GM12872 (cell line): ENCODE measurements around the gene TBC1D14.

ENCODE experiments used
- CTCF ChIP-seq: IDR thresholded peaks from 3 replicates; pipeline ENCODE4 v1.5.1; 2011; ENCODE audit warnings: low read depth, mild to moderate bottlenecking, low read length, moderate library complexity; ENCODE audit not compliant: insufficient read depth

TBC1D14 gene

GRCh38 chr4:6943885-6944225 is 34.2 kb downstream of the TBC1D14 start:
- no peak for TF ChIP-seq CTCF

- no peak for TF ChIP-seq CTCF
Observed at GRCh38 chr4:6944301-6945051, 34.9 kb downstream of the TBC1D14 start.

DNA sequence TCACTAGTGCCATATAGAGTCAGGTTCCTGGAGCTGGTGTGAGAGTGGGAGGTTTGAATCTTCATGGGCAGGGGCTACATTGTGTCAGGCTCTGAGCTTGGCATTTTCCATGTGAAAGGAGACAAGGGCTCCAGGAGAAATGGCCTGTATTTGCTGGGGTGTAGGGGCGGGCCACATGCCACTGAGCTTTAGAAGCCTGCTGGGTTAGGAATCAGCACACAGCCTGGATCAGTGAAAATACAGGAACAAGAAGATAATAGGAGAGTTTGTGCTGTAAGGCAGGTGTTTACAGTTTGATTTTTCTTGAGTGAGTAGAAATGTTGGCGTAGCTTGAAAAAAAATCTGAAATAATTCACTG is 35.4 kb downstream of the TBC1D14 start:
- TF ChIP-seq CTCF: no peak

DNA sequence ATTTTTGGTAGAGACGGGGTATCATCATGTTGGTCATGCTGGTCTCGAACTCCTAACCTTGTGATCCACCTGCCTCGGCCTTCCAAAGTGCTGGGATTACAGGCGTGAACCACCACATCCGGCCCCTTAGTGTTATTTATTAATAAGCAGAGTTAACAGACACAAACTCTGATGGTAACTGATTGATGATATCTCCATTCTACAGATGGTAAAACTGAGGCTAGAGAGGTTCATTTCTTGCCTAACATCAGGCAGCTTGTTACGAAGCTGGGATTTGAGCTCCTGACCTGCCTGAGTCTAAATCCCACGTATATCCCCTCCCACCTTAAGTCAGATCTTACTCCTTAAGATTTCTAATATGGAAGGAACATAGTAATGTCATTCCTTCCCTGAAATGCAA is 36.9 kb downstream of the TBC1D14 start:
- TF ChIP-seq CTCF: no peak

- TF ChIP-seq CTCF: no peak
Observed at GRCh38 chr4:6948134-6948460, 38.5 kb downstream of the TBC1D14 start.

DNA sequence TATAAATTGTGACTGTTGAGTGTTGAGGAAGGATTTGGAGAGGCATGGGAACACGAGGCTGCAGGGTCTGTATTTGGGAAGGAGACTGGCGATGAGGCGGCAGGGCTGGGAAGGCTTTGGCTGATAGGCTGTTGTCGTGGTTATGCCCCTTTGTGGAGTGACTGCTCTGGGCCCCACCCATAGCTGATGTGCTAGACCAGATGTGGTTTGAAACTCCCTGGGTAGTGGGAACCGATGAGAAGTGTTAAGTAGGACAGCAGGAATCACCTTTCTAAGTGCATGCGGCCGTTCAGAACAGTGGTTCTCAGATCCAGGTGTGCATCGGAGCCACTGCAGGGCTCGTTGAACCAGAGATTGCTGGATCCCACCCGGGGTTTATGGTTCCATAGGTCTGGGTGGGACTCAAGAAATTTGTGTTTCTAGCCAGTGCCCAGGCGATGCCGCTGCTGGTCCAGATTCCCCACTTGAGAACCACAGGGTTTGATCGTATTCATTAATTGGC is 42.3 kb downstream of the TBC1D14 start:
- no peak for TF ChIP-seq CTCF

- no peak for TF ChIP-seq CTCF
Observed at GRCh38 chr4:6953751-6954380, 44.2 kb downstream of the TBC1D14 start.
